HG03159 (cell line): Measurements from ENCODE around the gene LRRC25.
A peak's percentile ranks its signal among the peaks of the same experiment; 100 is the strongest.

Source experiments
- ATAC-seq: cut with Tn5 transposase; IDR thresholded peaks from one replicate; pipeline ENCODE4 v1.9.1; 2021; ENCODE audit warnings: mild to moderate bottlenecking, moderate library complexity; ENCODE audit not compliant: unreplicated experiment

The LRRC25 gene

DNA sequence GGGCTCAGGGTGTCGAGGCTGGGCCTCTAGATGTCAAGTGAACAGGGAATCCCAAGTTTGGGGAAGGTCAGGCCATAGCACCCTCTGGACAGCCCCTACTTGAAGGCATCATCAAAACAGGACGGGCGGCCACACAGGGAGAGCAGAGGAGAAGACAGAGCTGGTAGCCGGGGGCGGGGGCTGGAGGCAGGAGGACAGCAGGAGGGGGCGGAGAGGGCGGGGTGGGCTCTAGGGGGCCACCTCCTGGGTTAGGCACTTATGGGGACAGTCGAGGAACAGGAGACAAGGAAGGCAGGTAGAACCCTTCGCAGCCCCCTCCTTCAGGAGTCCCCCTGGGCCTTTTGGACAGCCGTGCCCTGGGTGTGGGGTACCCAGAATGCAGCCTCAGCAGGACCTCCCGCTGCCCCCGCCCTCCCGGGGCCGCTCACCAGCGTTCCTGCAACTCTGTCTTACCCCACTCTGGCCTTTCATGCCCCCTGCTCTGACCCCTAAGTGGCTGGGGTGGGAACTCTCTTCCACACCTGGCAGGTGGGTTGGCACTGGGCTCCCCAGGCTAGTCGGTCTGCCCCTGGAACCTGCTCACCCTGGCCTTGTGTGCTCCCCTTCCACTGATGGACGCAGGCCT lies 27.6 kb upstream of the LRRC25 start:
- no peak for ATAC-seq

DNA sequence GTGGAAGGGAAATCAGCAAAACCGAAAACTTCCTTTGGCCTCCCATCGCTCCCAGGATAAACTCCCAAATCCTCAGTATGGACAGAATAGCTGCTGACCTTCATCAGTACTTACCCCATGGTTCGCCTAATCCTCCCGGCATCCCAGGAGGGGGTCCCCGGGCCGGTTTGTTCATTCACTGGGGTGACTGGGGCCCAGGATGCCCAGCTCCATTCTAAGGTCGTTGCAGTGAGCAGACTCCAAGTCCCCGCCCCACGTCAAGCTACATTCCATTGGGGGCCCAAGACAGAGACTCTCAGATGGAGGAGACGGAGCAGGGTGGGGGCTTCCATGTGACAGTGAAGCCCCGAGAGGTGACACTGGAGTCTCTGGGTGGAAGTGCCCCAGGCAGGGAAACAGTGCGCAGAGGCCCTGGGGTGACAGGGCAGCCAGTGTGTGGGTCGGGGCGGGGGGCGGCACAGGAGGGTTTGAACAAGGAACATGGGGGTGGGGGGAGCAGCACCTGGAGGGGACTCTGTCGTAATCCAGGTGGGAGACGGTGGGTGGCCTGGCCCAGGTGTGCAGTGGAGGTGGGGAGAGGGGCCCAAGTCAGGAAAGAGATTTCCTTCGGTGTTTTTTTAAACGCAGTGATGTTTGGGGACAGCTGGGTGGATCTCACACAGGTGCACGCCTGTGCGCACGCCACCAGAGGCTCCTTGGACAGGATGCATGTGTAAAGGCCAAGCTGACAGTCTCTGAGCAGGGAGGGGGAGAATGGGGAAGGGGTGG lies 26.9 kb upstream of the LRRC25 start:
- ATAC-seq: no peak

DNA sequence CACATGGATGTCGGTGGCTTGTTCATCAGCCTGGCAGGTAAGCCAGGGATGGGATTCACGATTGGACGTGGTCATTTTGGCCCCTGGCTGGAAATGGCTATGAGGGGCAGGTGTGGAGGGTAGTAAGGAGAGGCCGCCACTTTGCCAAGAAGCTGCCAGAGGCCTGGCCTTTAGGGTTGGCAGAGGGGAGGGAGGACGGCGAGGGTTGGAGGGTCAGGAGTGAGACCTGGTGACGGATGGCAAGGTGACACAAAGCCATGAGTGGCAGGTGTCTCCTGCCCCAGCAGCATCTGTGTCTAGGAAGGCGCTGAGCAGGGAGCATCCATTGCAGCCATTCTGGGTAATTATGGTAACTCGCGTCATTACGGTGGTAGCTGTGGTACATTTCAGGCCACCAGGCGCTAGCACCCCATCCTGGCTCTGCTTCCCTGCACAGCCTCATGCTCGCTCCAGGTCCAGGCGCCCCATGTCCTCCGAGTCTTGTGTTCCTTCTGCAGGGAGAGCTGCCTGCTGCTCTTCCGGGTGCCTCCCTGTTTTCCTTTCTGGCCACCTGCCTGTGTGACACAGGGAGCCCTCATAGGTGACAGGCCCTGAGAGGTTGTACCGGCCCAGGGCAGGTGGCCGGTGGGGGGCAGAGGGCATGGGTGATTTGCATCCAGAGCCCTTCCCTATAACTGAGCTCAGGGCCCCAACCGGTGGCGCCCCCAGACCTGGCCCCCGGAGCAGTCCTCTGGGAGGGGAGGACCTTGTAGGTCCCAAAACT lies 26.0 kb upstream of the LRRC25 start:
- ATAC-seq: no peak

DNA sequence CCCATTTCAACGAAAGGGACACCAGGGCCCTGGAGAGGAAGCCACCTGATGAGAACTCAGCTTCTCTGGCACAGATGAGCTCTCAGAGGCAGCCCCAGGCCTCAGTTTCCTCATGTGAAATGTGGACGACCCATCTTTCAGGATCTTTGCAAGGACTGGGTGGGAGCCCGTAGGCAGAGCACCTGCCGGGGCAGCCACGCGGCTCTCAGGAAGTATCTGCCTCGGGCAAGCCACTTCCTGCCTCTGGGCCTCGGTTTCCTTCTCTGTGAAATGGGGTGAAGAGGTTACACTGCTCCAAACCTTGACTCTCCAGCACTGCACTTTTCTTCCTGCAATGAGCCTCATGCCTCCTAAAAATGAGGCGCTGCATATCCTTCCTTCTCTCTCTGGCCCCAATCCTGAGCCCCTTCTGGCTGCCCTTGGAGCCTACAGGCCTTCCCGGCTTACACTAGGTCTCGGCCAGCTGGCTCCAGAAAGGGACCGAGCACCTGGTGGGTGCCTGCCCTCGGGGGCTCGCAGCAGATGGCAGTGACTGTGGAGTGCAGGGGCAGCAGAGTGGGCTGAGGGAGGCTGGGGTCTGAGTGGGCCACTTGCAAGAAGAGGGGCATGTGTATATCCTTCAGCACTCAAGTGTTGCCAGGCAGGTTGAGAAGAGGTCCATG lies 25.2 kb upstream of the LRRC25 start:
- ATAC-seq: no peak

DNA sequence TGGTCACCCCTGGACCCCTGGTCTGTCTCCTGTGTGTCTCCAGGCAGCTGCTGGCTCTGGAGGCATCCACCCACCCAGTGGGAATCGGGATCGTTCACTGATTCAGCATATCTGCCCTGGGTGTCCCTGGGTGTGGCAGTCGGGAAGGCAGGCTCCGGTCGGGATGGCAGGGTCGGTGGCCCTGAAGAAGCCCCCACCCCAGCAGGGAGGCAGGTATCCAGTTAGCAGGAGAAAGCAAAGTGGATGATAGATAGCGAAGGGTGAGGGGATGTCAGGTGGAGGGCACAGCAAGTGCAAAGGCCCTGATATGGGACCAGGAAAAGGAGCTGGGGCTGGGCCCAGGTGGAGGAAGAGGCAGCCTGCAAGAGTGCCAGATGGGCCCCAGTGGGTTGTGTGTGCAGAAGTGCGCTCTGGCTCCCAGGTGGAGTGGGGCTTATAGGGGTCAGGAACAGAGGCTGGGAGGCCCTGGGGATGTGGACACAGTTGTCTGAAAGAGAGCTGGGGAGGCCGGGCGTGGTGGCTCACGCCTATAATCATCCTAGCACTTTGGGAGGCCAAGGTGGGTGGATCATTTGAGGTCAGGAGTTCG lies 24.0 kb upstream of the LRRC25 start:
- no peak for ATAC-seq

DNA sequence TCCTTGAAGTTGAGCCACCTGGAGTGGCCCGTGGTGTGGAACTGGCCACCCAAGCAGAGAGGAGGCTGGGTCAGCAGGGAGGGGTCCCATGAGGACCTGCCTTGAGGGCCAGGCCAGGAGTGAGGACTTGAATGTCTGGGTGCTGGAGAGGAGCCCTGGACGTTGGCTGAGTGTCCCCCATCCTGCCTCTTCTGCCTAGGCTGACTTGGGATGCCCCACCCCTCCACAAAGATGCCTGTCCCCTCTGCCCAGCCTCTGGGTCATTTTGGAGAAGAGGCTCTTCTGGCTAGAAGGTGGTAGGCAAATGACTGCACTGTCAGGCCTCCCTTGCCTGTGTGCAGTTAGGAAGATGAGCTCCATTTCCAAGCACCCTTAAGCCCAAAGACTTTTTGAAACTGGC lies 23.5 kb upstream of the LRRC25 start:
- ATAC-seq: no peak

DNA sequence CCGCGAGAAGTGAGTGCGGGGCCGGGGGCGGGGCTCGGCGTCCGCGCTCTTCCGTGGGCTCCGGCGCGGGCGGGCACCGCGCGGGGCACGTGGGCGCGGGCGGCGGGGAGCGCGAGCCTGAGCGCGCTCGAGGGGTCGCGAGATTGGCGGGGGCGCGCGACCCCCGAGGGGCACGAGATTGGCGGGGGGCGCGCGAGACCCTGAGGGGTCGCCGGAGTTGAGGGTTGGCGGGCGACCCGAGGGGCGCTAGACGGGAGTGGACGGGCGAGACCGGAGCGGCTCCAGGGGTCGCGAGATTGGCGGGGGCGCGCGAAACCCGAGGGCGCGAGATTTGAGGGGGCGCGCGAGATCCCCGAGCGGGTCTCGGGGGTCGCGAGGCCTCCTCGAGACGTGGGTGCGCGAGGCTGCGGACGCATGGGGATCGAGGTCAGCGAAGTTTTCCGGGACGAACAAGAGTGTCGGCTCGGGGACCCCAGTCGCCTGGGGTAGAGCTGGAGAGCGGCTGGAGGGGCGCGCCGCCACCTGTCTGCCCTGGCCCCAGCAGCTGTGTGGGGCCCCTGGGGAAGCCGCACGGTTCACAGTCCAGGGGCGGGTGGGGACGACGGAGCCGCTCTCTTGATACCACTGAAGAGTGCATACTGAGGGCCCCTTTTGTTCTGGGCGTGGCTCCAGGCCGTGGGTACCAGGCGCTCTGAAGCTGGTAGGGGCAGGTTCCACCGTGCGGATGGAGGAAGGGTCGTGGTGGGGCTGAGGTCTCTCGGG lies 22.5 kb upstream of the LRRC25 start:
- ATAC-seq: no peak

DNA sequence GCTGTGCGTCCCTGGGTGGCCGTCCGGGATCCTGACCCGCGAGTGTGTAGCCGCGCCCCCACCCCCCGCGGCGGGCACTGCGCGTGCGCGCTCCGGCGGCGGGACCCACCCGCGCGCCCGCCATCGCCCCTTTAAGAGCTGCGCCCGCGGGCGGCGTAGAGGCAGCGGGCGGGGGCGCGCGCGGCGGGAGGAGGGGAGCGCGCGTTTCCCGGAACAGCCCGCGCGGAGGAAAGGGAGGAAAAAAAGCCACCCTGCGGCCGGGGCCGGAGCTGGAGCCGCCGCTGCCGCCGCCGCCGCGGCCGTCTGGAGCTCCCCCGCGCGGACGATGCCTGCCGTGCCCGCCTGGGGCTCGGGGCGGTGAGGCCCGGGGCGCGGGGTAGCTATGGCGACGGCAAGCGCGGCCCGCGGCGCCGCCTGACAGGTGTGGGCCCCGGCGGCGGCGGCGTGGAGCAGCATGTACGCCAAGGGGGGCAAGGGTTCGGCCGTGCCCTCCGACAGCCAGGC lies 21.8 kb upstream of the LRRC25 start, which contains the start of gene SSBP4:
Gene SSBP4 (plus strand): TSS at position 204 of the 504 bp plus-strand sequence. CDS start 251 bp downstream, at position 455.
- ATAC-seq: no peak

DNA sequence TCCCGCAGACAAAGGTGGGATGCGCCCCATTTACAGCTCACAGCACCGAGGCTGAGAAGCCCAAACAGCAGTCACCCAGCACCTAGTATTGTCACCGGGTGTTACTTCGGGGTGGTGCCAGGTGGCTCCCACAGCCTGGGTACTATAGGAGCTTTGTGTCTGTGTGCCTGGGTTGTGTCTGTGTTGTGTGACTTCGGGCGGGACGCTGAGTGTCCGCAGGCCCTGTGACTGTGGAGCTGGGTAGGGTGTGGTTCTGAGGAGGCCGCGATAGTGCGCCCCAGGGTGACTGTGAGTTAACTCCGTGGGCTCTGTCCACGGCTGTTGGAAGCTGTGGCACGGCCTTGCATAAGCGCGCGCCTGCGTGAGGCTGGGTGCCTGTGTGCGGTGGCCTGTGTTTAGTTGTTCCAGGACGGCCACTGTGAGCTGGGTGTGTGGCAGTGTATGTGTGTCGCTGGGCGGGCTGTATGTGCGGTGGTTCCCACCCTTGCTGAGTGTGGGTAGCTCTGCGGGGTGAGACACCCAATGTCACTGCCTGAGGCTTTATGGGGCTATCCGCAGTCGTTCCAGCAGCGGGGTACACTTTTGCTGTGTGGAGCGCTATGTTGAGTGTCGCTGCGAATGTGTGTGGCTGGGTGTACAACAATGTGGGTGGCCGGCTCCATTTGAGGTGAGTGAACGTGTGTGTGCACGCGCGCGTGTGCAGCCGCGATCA lies 21.2 kb upstream of the LRRC25 start:
- ATAC-seq: no peak

DNA sequence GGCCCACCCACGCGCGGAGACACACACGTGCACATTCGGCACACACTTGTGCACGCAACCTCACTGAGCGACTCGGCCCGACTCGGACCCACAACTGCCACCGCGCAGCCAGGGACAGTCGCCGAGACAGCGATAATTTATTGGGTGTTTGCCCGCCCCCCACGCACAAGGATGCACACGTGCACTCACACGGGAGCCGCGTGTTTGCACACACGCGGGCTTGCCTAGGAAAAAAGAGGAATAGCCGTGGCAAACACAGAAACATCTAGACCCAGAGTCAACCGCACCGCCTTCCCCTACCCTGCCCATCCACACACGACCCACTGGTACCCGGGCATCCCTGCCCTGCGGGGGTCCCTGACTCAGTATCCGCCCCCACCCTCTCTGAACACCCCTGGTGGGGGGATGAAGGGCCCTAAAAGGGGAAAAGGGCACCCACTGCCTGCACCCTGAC lies 20.6 kb upstream of the LRRC25 start:
- ATAC-seq: no peak

DNA sequence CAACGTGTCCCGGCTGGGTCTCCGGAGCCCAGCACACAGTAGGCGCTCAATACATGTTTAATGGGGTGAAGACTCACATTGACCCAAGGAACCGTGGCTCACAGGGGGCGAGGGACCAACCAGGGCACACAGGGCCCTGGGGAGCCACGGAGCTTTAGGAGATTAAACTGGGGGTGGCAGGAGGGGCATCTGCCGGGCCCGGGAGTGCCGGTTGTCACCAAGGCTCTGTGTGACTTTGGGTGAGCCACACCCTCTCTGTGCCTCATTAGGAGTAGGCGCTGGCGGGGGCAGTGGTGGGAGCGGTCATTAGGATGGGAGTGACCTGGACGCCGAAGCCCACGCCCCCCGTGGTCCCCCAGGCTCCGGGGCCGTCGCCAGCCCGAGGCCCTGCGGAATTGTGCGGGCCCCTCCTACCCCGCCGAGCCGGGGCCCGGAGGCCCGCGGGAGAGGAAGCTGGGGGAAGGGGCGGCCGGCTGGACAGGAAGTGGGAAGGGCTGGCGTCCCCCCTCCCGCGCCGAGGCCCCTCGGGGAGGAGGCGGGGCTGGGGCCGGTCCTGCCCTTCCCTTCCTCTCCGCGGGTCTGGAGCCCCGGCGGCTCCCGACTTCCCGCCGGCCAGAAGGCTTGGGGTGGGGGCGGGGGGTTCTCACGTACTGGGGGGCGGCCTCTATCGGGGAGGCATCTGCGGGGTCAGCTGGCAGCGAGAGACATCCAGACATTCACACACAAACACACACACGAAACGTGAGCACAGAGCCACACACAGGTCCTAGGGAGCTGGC lies 20.0 kb upstream of the LRRC25 start:
- no peak for ATAC-seq

DNA sequence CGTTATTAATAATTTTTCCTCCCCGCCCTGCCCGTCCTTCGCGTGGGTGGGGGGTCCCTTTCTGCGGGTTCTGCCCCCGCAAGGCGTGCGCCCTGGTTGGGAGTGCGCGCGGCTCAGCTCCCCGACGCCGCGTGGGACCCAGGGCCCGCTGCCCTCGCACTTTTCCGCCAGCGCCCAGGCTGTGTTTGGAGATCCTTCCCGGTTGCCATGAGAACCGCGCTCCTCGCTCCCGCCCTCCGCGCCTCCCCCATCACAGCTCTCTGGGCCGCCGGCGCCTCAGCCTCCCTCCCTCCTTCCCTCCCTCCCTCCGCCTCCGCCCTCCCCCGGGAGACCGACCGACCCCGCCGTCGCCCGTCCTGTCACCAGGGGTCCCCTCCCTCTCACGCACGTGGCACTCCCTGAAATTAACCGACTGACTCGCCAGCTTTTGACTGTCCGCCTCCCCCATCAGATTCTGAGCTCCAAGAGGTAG lies 19.4 kb upstream of the LRRC25 start:
- ATAC-seq: no peak

DNA sequence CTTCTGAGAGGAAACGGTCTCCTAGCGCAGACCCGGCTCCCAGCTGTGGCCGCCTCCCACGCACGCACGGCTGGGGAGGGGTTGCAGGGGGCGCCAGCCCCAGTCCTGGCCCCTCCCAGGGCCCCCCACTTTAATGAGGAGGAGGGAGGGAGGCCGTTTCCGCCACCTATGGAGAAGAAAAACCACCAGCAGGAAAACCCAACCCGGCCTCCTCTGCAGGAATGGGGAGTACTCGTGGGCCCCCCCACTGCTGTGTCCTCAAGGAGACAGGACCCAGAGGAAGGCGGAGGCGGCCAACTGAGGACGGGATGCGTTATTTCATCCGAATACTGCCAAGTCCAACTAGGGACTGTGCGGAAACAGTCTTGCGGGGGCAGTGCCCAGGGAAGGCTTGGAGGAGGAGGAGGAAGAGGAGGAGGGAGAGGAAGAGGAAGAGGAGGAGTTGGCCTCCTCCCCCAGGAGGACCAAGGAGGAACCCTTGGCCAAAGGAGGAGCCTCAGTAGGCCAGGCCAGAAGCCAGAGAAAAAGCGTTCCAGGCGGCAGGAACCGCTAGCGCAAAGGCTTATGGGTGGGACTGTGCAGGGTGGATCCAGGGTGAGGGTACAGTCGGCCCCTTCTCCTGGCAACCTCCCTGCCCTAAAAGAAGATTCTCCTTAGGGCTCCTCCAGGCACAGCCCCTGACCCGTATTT lies 17.9 kb upstream of the LRRC25 start:
- no peak for ATAC-seq

DNA sequence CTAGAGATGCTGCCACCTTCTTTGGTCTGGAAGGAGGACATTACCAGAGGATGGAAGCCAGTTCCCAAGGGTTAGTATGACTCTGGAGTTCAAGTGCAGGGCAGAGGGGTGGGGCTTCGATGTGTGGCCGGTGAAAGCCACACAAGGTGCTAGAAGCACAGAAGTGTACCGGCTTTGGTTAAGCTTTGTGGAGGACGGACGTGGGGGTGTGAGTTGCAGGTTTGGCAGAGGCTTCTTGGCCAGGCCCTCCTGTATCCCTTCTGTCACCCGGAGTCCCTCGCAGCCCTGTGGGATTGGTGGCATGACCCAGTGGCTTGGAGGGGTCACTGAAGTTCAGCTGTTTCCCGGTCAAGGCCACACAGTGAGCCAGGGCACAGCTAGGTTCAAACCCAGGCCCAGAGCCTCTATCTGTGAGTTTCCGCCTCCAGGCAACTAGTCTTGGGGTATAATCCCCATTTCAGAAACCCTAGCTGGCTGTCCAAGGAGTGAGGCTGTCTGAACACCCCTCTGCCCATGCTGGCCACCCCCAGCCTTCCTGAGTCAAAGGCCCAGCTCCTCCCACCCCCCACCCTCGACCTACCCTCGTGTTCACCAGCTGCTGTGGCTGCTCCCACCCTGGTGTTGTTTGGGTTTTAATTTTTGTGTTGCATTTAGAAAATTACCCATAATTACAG lies 17.2 kb upstream of the LRRC25 start:
- no peak for ATAC-seq

DNA sequence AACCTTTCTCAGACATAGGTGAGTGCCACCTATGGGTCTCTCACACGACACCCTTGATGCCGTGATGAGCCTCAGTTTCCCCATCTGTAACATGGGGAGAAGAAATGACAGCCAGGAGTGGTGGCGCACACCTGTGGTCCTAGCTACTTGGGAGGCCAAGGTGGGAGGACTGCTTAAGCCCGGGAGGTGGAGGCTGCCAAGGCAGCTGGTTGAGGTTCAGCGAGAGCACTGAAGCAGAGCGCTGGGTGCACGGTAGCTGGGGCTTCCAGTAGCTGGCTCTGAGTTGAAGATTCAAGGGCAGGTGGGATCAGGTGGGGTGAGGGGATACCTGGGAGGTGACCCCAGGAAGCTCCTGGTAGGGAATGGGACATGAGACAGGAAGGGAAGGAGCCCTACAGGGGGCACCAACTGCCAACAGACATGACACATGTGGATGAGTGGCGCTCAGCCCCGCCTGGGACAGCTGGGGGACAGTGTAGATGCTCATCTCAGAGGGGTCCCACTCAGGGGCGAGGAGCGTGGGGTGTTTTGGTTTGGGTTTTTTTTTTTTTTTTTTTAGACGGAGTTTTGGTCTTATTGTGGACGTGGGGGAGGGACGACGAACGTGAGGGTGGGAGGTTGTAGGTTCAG lies 15.3 kb upstream of the LRRC25 start:
- no peak for ATAC-seq

DNA sequence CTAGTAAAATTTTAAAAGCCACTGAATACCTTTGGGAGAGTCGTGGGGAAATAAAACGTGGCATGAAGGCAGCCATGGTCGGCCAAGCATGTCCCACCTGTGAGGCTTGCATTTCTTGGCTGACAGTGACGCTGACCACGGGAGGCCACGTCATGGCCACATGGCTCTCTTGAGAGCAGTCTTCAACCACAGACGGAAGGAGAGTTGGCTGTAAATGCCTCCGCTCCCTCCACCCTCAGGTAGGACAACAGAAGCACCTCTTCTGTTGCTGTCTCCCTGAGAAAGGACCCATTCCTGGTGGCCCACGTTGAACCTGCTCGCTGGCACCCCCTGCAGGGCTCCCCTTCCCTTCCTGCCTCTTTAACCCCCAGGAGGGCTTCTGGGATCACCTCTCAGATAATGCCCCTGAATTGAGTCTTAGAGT lies 10.6 kb upstream of the LRRC25 start:
- ATAC-seq: peak; percentile 58

DNA sequence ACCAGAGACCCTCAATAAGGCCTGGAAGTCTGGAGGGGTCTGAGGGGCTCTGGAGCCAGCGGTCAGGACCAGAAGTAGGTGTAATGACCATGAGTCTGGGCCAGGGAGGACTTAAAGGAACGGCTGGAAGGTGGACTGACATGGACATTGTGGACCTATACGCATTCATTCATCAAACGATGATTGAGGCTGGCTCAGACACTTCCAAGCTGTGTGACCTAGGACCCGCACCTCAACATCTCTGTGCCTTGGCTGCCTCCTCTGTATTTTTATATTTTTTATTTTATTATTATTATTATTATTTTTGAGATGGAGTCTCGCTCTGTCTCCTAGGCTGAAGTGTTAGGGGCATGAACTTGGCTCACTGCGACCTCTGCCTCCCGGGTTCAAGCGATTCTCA lies 9.3 kb upstream of the LRRC25 start:
- ATAC-seq: no peak
